GM21723 (cell line): Measurements from ENCODE around the gene PLCD1.

Experiments
- ATAC-seq: cut with Tn5 transposase; IDR thresholded peaks from one replicate; pipeline ENCODE4 v1.9.1; 2021; ENCODE audit warnings: mild to moderate bottlenecking, moderate library complexity; ENCODE audit not compliant: unreplicated experiment

Gene PLCD1

DNA sequence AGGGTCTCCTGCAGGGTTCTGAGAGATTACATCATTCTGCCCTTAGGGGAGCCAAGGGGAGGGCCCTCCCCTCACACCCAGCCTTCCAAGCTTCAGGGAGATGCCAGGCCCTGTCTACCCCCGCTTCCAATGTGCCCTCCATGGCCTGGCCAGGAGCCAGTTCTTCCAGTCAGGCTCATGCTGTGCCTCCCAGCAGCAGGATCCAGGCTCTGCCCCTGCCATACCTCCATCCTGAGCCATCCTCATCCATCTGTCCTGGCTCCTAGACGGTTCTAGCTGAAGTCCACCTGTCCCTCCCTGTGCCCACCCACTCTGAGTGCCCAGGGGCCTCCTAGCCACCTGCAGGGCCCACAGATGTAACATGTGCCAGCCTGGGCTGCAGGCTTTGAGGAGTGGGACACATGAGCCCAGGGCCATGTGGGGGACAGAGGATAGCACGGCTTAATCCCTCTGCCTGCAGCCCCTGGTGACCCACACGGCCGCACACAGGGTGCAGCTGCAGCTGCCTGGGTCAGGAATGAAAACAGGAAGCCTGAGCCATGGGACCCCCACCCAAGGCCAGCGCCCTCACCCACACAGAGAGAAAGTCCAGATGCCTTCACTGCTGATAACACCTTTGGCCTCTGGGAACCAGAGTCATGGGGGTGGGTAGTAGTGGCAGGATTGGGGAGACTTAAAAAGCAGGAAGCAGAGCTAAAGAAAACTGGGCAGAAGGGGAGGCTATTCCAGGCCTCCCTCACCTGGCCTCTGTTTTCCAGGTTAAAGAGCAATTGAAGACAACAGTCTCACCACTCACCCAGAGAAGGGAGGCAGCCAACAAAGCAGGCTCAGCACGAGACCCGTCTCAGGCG, 11.8 kb downstream of the PLCD1 start:
- ATAC-seq: no peak

DNA sequence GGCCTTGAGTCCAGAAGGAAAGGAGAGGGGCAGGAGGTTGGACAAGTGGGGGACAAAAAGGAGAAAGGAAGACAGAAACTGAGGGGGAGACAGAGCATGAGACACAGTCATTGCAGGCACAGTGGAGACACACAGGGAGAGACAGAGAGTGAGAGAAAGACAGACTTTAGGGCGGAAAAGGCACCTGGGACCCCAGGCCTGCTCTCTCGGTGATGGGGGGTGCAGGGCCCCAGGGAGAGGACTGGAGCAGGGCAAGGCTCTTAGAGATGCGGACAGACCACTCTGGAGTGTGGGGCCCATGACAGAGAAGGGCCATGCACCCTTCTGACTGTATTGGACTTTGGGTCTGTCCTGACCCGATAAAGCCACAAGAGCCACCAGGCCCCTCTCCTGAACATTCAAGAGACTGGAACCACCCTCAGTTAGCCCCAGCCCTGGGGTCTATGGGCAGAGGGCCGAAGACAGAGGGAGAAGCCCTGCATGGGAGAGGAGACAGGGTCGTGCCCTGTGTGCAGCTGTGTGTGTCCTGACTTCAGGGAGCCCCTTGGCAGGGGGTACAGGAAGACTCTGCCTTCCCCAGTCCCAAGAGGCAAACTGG, 12.5 kb downstream of the PLCD1 start:
- no peak for ATAC-seq

DNA sequence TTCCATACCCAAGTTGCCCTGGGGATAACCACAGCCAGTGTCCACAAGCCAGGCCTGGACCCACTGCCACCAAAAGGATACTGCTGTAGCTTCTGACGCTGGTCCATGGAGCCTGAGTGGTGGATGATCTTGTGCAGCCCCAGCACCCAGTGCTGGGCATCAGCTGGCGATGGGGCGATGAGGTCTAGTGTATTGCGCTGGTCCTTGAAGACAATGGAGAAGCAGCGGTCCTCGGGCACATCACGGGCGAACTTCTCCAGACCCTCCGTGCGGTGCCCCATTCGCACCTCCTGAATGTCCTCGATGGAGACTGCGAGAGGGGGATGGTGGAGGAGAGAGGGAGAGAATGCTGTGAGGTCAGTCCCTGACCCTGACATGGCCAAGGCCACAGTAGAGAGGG, 13.0 kb downstream of the PLCD1 start:
- no peak for ATAC-seq

DNA sequence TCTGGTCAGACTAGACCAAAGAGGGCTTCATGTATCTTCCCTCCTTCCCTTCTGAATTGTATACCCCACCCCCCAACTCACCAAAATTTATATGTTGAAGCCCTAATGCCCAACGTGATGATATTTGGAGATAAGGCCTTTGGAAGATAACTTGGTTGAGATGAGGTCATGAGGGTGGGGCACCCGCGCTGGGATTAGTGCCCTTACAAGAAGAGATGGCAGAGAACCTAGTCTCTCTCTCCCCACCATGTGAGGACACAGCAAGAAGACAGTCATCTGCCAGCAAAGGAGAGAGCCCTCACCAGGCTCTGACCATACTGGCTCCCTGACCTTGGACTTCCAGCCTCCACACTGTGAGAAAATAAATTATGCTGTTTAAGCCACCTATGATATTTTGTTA, 13.5 kb downstream of the PLCD1 start:
- ATAC-seq: no peak

DNA sequence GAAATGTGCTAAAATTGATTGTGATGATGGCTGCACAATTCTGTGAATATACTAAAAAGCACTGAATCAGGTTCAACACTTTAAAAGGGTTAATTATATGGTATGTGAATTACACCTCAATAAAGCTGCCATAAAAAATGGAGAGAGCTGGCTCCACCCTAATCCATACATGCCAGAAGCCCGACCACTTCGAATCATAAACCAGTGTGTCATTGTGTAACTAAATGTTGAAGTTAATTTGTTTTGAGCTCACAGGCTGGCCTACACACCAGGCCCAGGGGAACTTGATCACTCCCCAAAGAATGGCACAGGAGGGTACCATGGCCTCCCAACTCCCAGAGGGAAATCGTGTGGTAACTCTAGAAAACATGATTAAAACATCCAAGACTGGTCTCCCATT, 14.0 kb downstream of the PLCD1 start:
- no peak for ATAC-seq

DNA sequence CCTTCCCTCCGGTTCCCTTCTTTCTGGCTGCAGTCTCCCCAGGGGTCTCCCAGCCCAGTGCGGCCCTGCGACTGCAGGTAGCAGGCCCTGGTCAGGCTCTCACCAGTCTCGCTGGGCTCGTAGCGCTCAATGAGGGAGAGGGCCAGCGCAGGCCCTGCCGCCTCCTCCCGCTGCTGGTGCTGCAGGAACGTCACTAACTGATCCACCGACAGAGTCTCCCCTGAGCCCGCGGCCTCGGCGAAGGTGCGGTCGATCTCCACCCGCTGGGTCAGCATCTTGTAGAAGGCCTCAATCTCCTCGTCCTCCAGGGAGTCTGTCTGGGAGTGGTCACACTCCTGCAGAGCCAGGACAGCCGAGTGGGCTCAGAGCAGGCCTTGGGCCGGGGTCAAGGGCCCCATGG, 18.3 kb downstream of the PLCD1 start:
- no peak for ATAC-seq

DNA sequence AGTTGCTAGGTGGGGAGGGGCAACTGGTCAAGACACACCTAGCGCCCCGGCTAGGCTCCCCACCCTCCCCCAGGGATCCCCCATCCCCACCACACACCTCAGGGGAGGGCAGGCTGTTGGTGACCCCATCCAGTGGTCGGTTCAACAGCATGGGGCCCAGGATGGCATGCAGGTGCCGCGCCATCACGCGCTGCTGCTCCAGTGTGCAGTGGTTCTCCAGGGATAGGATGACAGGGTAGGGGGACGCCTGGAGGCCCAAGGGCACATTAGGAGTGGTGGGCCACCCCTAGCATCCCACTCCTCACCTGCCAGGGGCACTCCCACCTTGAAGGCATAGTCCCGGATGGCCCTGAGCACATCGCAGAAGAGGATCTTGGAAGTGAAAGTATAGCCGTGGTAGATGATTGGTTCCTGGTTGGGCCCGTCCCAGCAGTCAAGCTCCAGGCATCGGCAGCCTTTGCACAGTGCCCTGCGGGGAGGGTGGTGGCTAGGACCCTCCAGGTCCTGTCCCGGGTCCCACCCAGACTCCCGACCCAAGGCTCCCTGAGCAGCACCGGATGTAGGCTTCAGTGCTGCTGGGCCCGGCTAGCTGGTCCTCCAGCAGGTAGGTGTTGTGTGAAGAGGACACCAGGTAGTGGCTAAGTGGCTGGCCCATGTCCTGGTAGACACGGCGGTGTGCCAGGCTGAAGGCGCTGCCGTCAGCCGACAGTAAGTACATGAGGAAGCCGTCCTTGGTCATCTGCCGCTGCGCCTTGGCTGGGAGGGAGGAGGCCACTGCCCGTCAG, 19.4 kb downstream of the PLCD1 start:
- no peak for ATAC-seq

DNA sequence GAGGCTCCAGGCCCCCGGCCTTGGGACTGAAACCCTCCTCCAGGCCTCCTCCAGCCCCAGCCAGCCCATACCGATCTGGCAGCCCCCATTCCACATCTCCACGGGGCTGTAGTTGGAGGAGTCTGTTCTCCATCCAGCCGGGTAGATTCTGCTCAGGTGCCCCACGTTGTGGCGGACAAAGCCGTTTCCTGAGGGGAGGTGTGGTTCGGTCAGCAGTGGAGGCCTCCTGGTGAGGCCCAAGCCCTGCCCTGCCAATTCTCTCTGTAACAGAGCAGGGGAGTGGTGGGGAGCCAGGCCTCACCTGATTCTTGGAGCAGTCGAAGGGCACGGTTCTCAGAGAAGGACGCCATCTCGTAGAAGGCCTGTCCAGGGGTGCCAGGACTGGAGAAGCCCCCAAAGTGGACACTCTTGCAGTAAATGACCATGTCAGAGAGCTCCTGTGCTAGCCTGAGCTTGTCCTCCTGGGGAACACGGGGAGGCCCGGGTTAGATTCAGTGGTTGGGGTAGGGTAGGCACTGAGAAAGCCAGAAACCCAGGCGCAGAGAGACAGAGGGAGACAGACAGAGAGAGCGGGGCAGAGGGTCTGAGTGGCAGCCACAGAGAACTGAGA, 20.4 kb downstream of the PLCD1 start:
- ATAC-seq: no peak

DNA sequence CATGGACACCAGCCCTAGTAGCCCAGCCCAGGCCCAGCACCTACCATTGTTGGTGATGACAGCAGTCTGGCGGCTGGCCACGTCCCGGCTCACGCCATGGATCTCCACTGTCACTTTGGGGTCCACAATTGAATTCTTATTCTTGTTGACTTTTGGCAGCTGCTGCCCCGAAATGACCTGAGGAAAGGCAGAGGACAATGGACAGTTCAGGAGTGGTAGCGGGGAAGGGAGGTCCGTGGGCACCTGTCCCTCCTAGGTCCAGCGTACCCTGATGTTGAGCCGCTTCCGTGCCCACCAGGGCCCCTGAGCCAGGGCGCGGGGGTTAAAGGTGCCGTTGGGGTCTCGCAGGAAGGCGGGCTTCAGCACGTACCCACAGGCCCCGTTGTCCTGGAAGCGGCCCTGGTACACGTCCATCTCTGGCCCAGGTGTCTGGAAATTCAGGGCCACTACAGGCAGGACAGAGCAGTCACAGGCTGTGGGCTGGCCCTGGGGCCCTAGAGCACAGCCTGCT, 21.2 kb downstream of the PLCD1 start:
- ATAC-seq: no peak

DNA sequence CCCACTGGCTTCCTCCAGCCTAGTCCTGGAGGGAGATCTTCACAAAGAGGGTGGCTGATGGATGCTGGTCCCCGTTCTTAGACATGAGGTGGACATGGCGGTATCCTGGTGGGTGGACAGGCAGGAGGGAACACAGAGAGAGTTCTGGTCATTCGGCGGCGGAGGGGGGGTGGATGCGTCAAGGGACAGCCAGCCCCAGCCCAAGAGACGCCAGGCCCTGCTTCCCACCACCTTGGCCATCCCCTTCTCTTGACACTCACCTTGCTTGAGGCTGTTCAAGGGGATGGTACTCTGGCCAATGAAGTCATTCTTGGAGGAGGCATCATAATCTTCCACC, 21.7 kb downstream of the PLCD1 start:
- ATAC-seq: no peak

DNA sequence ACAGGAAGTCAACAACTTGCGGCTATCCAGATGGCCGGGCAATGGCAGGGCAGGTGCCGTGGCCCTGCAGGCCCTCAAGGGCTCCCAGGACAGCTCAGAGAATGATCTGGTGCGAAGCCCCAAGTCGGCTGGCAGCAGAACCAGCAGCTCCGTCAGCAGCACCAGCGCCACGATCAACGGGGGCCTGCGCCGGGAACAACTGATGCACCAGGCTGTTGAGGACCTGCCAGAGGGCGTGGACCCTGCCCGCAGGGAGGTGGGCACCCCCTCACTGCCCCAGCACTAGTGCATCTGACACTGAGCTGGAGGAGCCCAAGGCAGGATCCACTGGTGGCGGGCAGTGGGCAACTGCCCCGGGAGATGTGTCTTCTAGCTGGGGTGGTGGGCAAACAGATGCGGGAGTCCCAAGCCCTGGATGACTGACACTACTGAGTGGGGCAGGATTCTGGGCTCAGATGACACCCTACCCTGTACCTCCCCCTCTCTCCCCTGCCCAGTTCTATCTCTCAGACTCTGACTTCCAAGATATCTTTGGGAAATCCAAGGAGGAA, 22.9 kb downstream of the PLCD1 start:
- ATAC-seq: no peak

DNA sequence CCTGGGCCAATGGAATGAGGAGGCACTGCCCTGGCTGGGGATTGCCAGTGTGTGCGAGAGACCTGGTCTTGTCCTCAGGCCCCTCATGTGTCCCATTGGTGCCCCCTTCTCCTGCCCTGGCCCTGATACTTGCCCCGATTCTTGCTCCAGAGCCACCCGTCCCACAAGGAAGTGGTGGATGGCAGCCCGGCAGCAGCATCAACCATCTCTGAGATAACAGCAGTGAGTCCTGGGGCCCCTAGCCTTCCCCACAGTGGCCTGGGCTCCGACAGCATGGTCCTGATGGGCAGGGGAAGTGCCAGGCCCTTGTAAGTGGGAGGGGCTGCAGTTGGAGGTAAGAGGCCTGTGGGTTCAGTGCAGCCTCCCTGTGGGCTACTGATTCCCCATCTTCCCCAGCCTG, 23.4 kb downstream of the PLCD1 start:
- no peak for ATAC-seq

DNA sequence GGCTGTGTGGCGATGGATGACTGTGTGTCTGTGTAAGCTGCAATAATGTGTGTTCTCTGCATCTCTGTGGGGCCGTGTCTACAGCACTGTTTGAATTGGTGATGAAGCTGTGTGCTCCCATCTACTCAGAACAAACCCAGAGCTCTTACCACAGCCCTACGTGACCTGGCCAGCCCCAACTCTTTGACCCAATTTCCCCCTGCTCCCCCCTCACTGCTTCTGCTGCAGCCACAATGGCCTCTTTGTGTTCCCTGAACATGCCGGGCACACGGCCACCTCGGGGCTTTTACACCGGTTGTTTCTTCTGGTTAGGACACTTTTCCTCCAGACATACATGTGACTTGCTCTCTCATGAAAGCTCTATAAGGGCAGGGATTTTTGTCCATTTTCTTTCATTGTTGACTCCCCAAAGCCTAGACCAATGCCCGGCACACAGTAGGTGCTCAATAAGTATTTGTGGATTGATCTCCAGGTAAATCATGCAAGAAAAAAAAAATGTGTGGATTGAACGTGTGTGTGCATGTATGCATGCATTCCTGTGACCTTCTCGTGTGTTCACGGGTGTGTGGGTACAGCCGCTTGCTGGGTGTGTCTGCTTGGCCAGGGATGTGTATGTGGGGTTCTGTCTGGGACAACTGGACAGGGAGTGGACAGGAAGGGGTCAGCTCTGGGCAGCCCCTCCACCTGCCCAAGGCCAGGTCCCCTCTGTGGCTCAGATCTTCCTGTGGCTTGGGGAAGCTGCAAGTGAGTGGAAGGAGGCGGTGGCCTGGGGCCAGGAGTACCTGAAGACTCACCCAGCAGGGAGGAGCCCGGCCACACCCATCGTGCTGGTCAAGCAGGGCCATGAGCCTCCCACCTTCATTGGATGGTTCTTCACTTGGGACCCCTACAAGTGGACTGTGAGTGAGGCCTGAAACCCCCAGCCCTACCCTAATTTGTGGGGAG, 24.1 kb downstream of the PLCD1 start:
- ATAC-seq: no peak

DNA sequence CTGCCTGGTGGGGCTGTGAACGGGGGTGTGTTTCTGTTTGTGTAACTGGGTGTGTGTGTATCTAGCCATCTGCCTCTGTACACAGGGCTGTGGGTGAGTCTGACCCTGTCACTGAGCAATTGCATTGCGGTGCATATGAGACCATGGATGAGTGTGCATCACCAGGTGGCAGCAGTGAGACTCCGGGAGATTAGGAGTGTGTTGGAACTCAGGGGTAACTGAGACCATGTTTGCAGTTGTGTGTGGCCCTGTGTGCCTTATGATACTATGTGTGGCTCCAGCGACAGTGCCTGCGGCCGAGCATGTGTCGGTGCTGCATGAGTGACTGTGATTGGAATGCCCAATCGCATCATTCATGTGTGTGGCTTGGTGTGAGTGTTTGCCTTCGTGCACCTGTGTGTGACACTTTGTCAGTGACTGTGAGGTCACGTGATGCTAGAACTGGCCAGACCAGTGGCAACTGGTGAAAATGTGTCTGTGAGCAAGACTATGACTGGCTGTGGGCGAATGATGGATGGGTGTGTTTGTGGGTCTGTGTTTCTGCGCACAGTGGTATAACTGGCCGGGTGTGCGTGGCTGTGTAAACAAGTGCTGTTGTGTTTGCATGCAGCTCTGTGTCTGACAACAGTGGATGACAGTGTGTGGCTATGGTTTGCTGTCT, 24.9 kb downstream of the PLCD1 start:
- peak; percentile 50 for ATAC-seq

DNA sequence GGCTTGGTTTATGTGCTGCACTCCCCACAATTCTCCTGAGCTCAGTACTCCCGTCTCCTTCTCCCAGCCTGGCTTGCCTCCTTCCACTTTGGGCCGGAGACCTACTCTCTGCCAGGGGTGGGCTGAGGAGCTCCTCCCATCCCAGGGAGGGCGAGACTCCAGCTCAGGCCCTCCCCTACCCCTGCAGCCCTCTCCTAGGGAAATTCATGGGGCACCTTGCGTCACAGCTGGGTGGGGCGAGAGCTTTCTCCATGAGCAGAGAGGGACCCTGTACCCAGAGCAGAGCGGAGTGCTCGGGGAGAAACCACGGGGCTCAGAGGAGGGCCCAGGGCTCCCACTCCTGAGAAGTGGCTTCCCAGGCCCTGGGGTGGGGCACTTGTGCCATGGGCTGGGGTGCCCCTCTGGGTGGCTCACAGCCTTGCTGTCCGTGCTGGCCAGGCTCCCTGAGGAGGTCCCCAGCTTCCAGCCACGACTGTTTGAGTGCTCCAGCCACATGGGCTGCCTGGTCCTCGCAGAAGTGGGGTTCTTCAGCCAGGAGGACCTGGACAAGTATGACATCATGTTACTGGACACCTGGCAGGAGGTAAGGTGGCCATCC, 25.5 kb downstream of the PLCD1 start:
- ATAC-seq: no peak

DNA sequence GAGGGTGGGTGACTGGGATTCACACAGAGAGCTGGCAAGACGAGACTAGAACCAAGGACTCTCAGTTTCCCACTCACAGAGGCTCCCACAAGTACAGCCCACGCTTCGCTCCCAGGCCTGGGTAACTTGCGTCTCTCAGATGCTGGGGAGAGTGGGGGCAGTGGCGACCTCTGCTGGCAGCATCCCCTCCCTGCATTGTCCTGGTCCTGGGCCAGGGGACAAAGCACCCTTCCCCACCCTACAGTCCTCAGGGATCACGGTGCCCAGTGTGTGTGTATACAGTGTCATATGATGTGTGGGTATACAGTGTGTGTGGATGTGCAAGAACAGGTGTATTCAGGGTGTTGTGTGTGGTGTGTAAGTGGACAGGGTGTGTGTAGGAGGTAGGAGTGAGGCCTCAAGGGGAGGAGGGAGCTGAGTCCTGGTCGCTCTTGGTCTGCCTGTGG, 26.0 kb downstream of the PLCD1 start:
- peak; percentile 31 for ATAC-seq

DNA sequence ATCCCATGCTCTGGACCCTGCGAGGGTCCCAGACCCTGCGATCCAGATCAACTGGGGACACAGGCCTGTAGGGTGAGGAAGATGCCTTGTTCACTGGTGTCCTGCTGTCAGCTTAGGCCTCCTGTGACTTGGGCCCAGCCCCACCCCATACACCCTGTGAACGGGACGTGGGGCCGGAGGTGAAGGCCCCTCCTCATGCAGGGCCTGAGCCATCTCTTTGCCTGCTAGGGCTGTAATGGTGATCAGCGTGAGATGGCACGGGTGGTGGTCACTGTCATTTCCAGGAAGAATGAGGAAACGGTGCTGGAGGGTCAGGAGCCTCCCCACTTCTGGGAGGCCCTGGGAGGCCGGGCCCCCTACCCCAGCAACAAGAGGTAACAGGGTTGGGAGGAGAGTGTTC, 26.5 kb downstream of the PLCD1 start:
- no peak for ATAC-seq

DNA sequence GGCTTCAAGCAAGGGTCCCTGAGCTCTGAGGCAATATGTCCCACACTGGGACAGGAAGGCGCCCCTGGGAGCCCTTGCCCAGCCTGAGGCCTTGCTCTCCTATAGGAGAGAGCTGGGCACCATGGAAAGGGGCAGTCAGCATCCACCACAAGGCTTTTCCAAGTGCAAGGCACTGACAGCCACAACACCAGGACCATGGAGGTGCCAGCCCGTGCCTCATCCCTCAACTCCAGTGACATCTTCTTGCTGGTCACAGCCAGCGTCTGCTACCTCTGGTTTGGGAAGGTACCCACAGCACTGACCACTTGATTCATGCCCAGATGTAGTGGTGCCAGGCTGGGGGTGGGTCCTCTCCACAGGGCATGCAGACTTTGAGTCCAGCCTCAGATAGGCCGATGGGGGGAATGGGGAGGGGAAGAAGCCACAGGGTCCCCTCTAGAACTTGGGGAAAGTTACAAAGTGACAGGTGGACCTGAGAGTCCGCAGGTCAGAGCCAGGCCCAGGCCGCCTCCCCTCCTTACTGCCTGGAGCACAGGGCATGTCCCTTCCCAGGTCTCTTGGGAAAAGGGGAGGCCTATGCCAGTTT, 27.1 kb downstream of the PLCD1 start:
- ATAC-seq: no peak
